ENCODE results near the gene AIG1. TPM values are rescaled to one million over a fixed set of nuclear protein-coding genes. Genes with fewer than 3 reads are reported as not detected.

Gene AIG1
- total RNA-seq, 1 donor from 2014 or later = 60.6 TPM

- no peak for FAIRE-seq
Measured at GRCh38 chr6:143112084-143112768, 51.5 kb downstream of the AIG1 start.

GRCh38 chr6:143112837-143113236 lies 52.1 kb downstream of the AIG1 start:
- Histone ChIP-seq H3K27me3 (ENCODE audit: control insufficient read depth, insufficient read depth, low read length) (no peaks in the 10 kb centered on the region), H3K4me3 (ENCODE audit: low read depth, low read length) (no peak overlapping the region), H3K36me3 (ENCODE audit: control insufficient read depth, insufficient read depth, low read length) (no peaks in the 10 kb centered on the region)
- no peak for FAIRE-seq
- no peak for DNase-seq (ENCODE audit: low read depth)
- TF ChIP-seq CTCF (IDR thresholded peaks at IDR 0.05; ENCODE audit: insufficient read depth, low read length, severe bottlenecking) = no peak

More at GRCh38 chr6:143112084-143112768, 51.5 kb downstream of the AIG1 start:
- no peak overlapping the region for H3K4me3 ChIP-seq (ENCODE audit: low read depth, low read length)
- H3K36me3 ChIP-seq (ENCODE audit: control insufficient read depth, insufficient read depth, low read length) = no peaks in the 10 kb centered on the region
- H3K27me3 ChIP-seq (ENCODE audit: control insufficient read depth, insufficient read depth, low read length) = no peaks in the 10 kb centered on the region
- no peak for TF ChIP-seq CTCF (IDR thresholded peaks at IDR 0.05; ENCODE audit: insufficient read depth, low read length, severe bottlenecking)
- no peak for DNase-seq (ENCODE audit: low read depth)

GRCh38 chr6:143115728-143116127 lies 55.0 kb downstream of the AIG1 start:
- no peaks in the 10 kb centered on the region for H3K27me3 ChIP-seq (ENCODE audit: control insufficient read depth, insufficient read depth, low read length)
- H3K36me3 ChIP-seq (ENCODE audit: control insufficient read depth, insufficient read depth, low read length) = no peaks in the 10 kb centered on the region
- FAIRE-seq (peak; percentile 47), DNase-seq (ENCODE audit: low read depth) (no peak)
- no peak overlapping the region for H3K4me3 ChIP-seq (ENCODE audit: low read depth, low read length)
- no peak for TF ChIP-seq CTCF (IDR thresholded peaks at IDR 0.05; ENCODE audit: insufficient read depth, low read length, severe bottlenecking)

GRCh38 chr6:143117108-143117507 lies 56.4 kb downstream of the AIG1 start:
- Histone ChIP-seq H3K36me3 (ENCODE audit: control insufficient read depth, insufficient read depth, low read length) (no peaks in the 10 kb centered on the region), H3K27me3 (ENCODE audit: control insufficient read depth, insufficient read depth, low read length) (no peaks in the 10 kb centered on the region), H3K4me3 (ENCODE audit: low read depth, low read length) (no peak overlapping the region)
- TF ChIP-seq CTCF (IDR thresholded peaks at IDR 0.05; ENCODE audit: insufficient read depth, low read length, severe bottlenecking) = no peak
- FAIRE-seq (peak; percentile 7), DNase-seq (ENCODE audit: low read depth) (no peak)

GRCh38 chr6:143119260-143119659 lies 58.6 kb downstream of the AIG1 start:
- DNase-seq (ENCODE audit: low read depth) (no peak), FAIRE-seq (no peak)
- Histone ChIP-seq H3K36me3 (ENCODE audit: control insufficient read depth, insufficient read depth, low read length) (peaks cover 1% of the 10 kb centered on the region), H3K4me3 (ENCODE audit: low read depth, low read length) (no peak overlapping the region), H3K27me3 (ENCODE audit: control insufficient read depth, insufficient read depth, low read length) (no peaks in the 10 kb centered on the region)
- no peak for TF ChIP-seq CTCF (IDR thresholded peaks at IDR 0.05; ENCODE audit: insufficient read depth, low read length, severe bottlenecking)

GRCh38 chr6:143123081-143123480 lies 62.4 kb downstream of the AIG1 start:
- Histone ChIP-seq H3K36me3 (ENCODE audit: control insufficient read depth, insufficient read depth, low read length) (peaks cover 2% of the 10 kb centered on the region), H3K27me3 (ENCODE audit: control insufficient read depth, insufficient read depth, low read length) (no peaks in the 10 kb centered on the region), H3K4me3 (ENCODE audit: low read depth, low read length) (no peak overlapping the region)
- no peak for FAIRE-seq
- no peak for DNase-seq (ENCODE audit: low read depth)
- TF ChIP-seq CTCF (IDR thresholded peaks at IDR 0.05; ENCODE audit: insufficient read depth, low read length, severe bottlenecking) = no peak

All from bronchial epithelial cell (primary cell).